Articular chondrocyte of knee joint (primary cell): ENCODE measurements around the gene ZNF730. TPM values are rescaled to one million over a fixed set of nuclear protein-coding genes. Genes with fewer than 3 reads are reported as not detected.

ENCODE experiments used
- total RNA-seq: library from RNA; depleted of rRNA; stranded (reverse); fragments of >200 nt; gene quantifications from 2 replicates; pipeline ENCODE4 v1.2.3, GENCODE V29; 2012

The ZNF730 gene
- total RNA-seq: 2.1 and 2.6 TPM in 2 replicates

GRCh38 chr19:23116802-23117571 is at the start of gene ZNF730:
TSS of gene ZNF730 (plus strand) at chr19:23117025. CDS start at chr19:23117174, 149 bp downstream.

Other genes with a start within 250 kb of the ZNF730 start
- gene ZNF728, start 113.8 kb upstream of the ZNF730 start, total RNA-seq: 0.39 and 0.76 TPM in 2 replicates
- gene ZNF724, start 133.4 kb downstream of the ZNF730 start, total RNA-seq: 6.4 and 10.9 TPM in 2 replicates